Measurements from ENCODE around the gene LCE1A.

Gene LCE1A

GRCh38 chr1:152827173-152827572 is at the start of gene LCE1A:
TSS of gene LCE1A (plus strand) at chr1:152827473. CDS start at chr1:152827473, 0 bp downstream.
- H3K4me2 ChIP-seq (ENCODE audit: low read depth, low read length, poor library complexity, severe bottlenecking), result no peak within 1 kb of the TSS
- H3F3A ChIP-seq (ENCODE audit: low read depth), result no peaks in the 10 kb centered on the region
- no peaks in the 10 kb centered on the region for H3K9me3 ChIP-seq (ENCODE audit: insufficient read depth, low read depth, low read length)
- no peaks in the 10 kb centered on the region for H3K4me1 ChIP-seq (ENCODE audit: insufficient read depth, low read length, poor library complexity, severe bottlenecking)
- no peaks in the 10 kb centered on the region for H3K36me3 ChIP-seq (ENCODE audit: insufficient read depth, low read length)
- no peaks in the 10 kb centered on the region for H4K20me1 ChIP-seq (ENCODE audit: insufficient read depth, low read length, poor library complexity, severe bottlenecking)
- H3K4me3 ChIP-seq (ENCODE audit: low read length, poor library complexity, severe bottlenecking), result no peak within 1 kb of the TSS
- H2AFZ ChIP-seq (ENCODE audit: low read length), result no peak within 1 kb of the TSS
- H3K9me2 ChIP-seq (replicated peaks; ENCODE audit: low read depth, low read length), result no peaks in the 10 kb centered on the region
- H3K27me3 ChIP-seq (ENCODE audit: insufficient read depth, low read length, poor library complexity, severe bottlenecking), result no peaks in the 10 kb centered on the region
- H3K79me2 ChIP-seq (ENCODE audit: insufficient read depth, low read length), result no peaks in the 10 kb centered on the region
- TF ChIP-seq EZH2phosphoT487 (IDR thresholded peaks at IDR 0.05; ENCODE audit: borderline replicate concordance), result no peak
- TF ChIP-seq CTCF (conservative IDR thresholded peaks at IDR 0.05; ENCODE audit: low read length), result no peak
- no peak within 1 kb of the TSS for H3K9ac ChIP-seq (ENCODE audit: low read depth, low read length, poor library complexity, severe bottlenecking)

- Histone ChIP-seq H3K4me2 (ENCODE audit: low read depth, low read length, poor library complexity, severe bottlenecking) (no peak overlapping the region), H3F3A (ENCODE audit: low read depth) (no peaks in the 10 kb centered on the region), H4K20me1 (ENCODE audit: insufficient read depth, low read length, poor library complexity, severe bottlenecking) (no peaks in the 10 kb centered on the region), H3K4me3 (ENCODE audit: low read length, poor library complexity, severe bottlenecking) (no peak overlapping the region), H3K9ac (ENCODE audit: low read depth, low read length, poor library complexity, severe bottlenecking) (no peak overlapping the region), H2AFZ (ENCODE audit: low read length) (no peak overlapping the region), H3K9me2 (replicated peaks; ENCODE audit: low read depth, low read length) (no peaks in the 10 kb centered on the region), H3K4me1 (ENCODE audit: insufficient read depth, low read length, poor library complexity, severe bottlenecking) (no peaks in the 10 kb centered on the region), H3K9me3 (ENCODE audit: insufficient read depth, low read depth, low read length) (no peaks in the 10 kb centered on the region), H3K79me2 (ENCODE audit: insufficient read depth, low read length) (no peaks in the 10 kb centered on the region), H3K36me3 (ENCODE audit: insufficient read depth, low read length) (no peaks in the 10 kb centered on the region), H3K27me3 (ENCODE audit: insufficient read depth, low read length, poor library complexity, severe bottlenecking) (no peaks in the 10 kb centered on the region)
- TF ChIP-seq EZH2phosphoT487 (IDR thresholded peaks at IDR 0.05; ENCODE audit: borderline replicate concordance), result no peak
- peak; percentile 69 for TF ChIP-seq CTCF (conservative IDR thresholded peaks at IDR 0.05; ENCODE audit: low read length)
Measured at GRCh38 chr1:152777510-152778137, 49.6 kb upstream of the LCE1A start.

- TF ChIP-seq CTCF (conservative IDR thresholded peaks at IDR 0.05; ENCODE audit: low read length) (no peak), EZH2phosphoT487 (IDR thresholded peaks at IDR 0.05; ENCODE audit: borderline replicate concordance) (no peak)
- H3K4me2 ChIP-seq (ENCODE audit: low read depth, low read length, poor library complexity, severe bottlenecking), result no peak overlapping the region
Measured at GRCh38 chr1:152783095-152783494, 44.2 kb upstream of the LCE1A start.

More at GRCh38 chr1:152783095-152783494, 44.2 kb upstream of the LCE1A start:
- Histone ChIP-seq H3F3A (ENCODE audit: low read depth) (no peaks in the 10 kb centered on the region), H3K9me3 (ENCODE audit: insufficient read depth, low read depth, low read length) (no peaks in the 10 kb centered on the region), H3K9me2 (replicated peaks; ENCODE audit: low read depth, low read length) (no peaks in the 10 kb centered on the region), H2AFZ (ENCODE audit: low read length) (no peak overlapping the region), H3K9ac (ENCODE audit: low read depth, low read length, poor library complexity, severe bottlenecking) (no peak overlapping the region), H3K4me1 (ENCODE audit: insufficient read depth, low read length, poor library complexity, severe bottlenecking) (no peaks in the 10 kb centered on the region), H4K20me1 (ENCODE audit: insufficient read depth, low read length, poor library complexity, severe bottlenecking) (no peaks in the 10 kb centered on the region), H3K4me3 (ENCODE audit: low read length, poor library complexity, severe bottlenecking) (no peak overlapping the region), H3K79me2 (ENCODE audit: insufficient read depth, low read length) (no peaks in the 10 kb centered on the region), H3K36me3 (ENCODE audit: insufficient read depth, low read length) (no peaks in the 10 kb centered on the region), H3K27me3 (ENCODE audit: insufficient read depth, low read length, poor library complexity, severe bottlenecking) (no peaks in the 10 kb centered on the region)

All from Loucy (cell line).